Gastrocnemius medialis (tissue), 4 donors: Measurements from ENCODE around the gene KRTAP5-2. TPM values are rescaled to one million over a fixed set of nuclear protein-coding genes. Genes with fewer than 3 reads are reported as not detected.
"Not testable (repeated sequence)": the region's sequence is repeated elsewhere in the genome, so short reads cannot be mapped to it uniquely, and the experiment has no call there.

Experiments used
- ATAC-seq, 2 donors: fragments of 150-250 bp; one replicate each; pipeline ENCODE4 v1.9.1; 2016
- DNase-seq, 2 donors: peaks; one replicate each; pipeline ENCODE4 v3.0.0-alpha.2; 2019
- H3K27ac ChIP-seq, 4 donors: fragments of 200-600 bp; sonication (generic); 1 replicate in 1 of 4; 2 replicates in 3 of 4; pipeline ENCODE4 v1.5.1; 2016 to 2018; ENCODE audit warnings: mild to moderate bottlenecking in 2 of 4, moderate library complexity in 1 of 4
- H3K27me3 ChIP-seq, 3 donors: fragments of 200-600 bp; sonication (generic) in 2 of 3; 1 replicate in 1 of 3; 2 replicates in 2 of 3; pipeline versions ENCODE4 v1.5.1 to v1.6.0; 2016 to 2019; ENCODE audit warnings: mild to moderate bottlenecking in 1 of 3, moderate library complexity in 1 of 3
- H3K36me3 ChIP-seq, 2 donors: fragments of 200-600 bp; sonication (generic) in 1 of 2; one replicate each; pipeline ENCODE4 v1.5.1; 2017 to 2018
- H3K4me1 ChIP-seq, 2 donors: fragments of 200-600 bp; sonication (generic) in 1 of 2; one replicate each; pipeline ENCODE4 v1.5.1; 2016 to 2017; ENCODE audit warnings: mild to moderate bottlenecking in 2 of 2
- H3K4me3 ChIP-seq, 4 donors: fragments of 200-600 bp; sonication (generic) in 3 of 4; 1 replicate in 1 of 4; 2 replicates in 3 of 4; pipeline ENCODE4 v1.5.1; 2016 to 2019; ENCODE audit warnings: mild to moderate bottlenecking in 2 of 4
- H3K9me3 ChIP-seq, 3 donors: fragments of 200-600 bp; sonication (generic) in 2 of 3; 1 replicate in 1 of 3; 2 replicates in 2 of 3; pipeline ENCODE4 v1.5.1; 2016 to 2019
- CTCF ChIP-seq, 5 experiments: fragments of 450-650 bp in 3 of 5; fragments of 200-600 bp in 2 of 5; sonication (generic) in 2 of 5; IDR thresholded peaks in 4 of 5; conservative IDR thresholded peaks in 1 of 5; 1 replicate in 4 of 5; 2 replicates in 1 of 5; pipeline ENCODE4 v1.5.1; 2016 to 2019; ENCODE audit warnings: antibody characterized with exemption in 5 of 5, mild to moderate bottlenecking in 3 of 5, moderate library complexity in 3 of 5
- POLR2A ChIP-seq, 2 donors: fragments of 450-650 bp; IDR thresholded peaks; one replicate each; pipeline ENCODE4 v1.6.1; 2017; ENCODE audit warnings: antibody characterized with exemption in 2 of 2, mild to moderate bottlenecking in 2 of 2, moderate library complexity in 2 of 2
- in situ Hi-C, 4 donors: fragments of 200-750 bp; cut with MboI; loops; one replicate each; pipeline versions ENCODE4 v1.15.0 to v1.8.0; 2017; ENCODE audit warnings: low sequenced_read_pairs in 4 of 4
- intact Hi-C: fragments of 100-400 bp; cut with DNase I; formaldehyde crosslinking; loops from one replicate; pipeline ENCODE4 v1.15.1; 2023; ENCODE audit warnings: low total_unique reads
- total RNA-seq, 4 donors: library from RNA; depleted of rRNA; stranded (reverse); fragments of >200 nt; gene quantifications; one replicate each; pipeline versions ENCODE4 v1.1.0 to v1.2.3, GENCODE V29; 2016

The KRTAP5-2 gene
- total RNA-seq, 4 donors from 2014 or later, result not detected

DNA sequence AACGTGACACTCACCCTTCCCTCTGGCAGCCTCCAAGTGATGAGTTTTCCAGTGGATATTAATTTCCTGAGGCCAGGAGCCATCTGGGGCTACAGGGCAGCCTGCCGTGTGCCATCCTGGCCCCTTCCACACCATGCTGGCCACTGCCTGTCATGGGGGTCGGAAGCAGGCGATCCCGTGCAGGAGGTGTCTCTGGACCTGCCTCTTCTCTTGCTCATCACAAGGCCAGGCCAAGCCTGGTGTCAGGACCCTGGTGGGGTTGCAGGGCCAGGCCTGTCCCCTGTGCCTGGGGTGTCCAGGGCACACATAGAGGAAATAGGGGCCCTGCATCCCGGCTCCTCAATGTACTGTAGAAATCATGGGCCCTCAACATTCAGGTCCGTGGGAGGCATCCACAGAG, 6.6 kb upstream of the KRTAP5-2 start:
- peaks cover 0 to 6% (median 6%) of the 10 kb centered on the region in 3 donors for H3K27me3 ChIP-seq
- H3K9me3 ChIP-seq, result no peaks in the 10 kb centered on the region
- intact Hi-C loops (no loop called here), in situ Hi-C loops (no loop called here)
- no peak overlapping the region for H3K4me3 ChIP-seq
- DNase-seq (no peak), ATAC-seq (no peak)
- H3K27ac ChIP-seq, result no peak overlapping the region
- H3K4me1 ChIP-seq, result peaks cover 0 to 2% of the 10 kb centered on the region in 2 donors
- H3K36me3 ChIP-seq, result no peaks in the 10 kb centered on the region
- TF ChIP-seq POLR2A (IDR thresholded peaks at IDR 0.05) (no peak), CTCF (IDR thresholded peaks at IDR 0.05 in 4 of 5, conservative IDR thresholded peaks at IDR 0.05 in 1 of 5) (no peak)

DNA sequence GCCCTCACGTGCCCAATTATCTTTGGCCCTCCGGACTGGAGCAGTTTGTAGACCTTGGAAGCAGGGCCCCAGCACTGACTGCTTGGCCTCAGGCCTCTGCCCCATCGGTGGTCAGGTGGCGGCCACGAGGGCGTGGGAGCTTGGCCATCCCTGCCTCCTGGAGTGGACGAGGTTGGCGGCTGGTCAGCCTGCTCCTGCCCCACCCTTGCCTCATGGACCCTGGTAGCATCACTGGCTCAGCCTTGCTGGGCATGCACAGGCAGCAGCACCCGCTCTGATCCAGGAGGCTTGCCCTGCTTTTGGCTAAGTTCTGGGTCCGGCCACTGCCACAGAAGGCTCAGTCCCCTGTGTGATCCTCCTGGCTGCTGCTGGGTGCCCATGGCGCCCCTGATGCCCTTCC, 6.1 kb upstream of the KRTAP5-2 start:
- no peak overlapping the region for H3K4me3 ChIP-seq
- ATAC-seq (no peak), DNase-seq (no peak)
- H3K27ac ChIP-seq, result no peak overlapping the region
- in situ Hi-C loops (no loop called here), intact Hi-C loops (no loop called here)
- TF ChIP-seq CTCF (IDR thresholded peaks at IDR 0.05 in 4 of 5, conservative IDR thresholded peaks at IDR 0.05 in 1 of 5) (no peak), POLR2A (IDR thresholded peaks at IDR 0.05) (no peak)
- peaks cover 0 to 6% (median 6%) of the 10 kb centered on the region in 3 donors for H3K27me3 ChIP-seq
- no peaks in the 10 kb centered on the region for H3K36me3 ChIP-seq
- peaks cover 0 to 2% of the 10 kb centered on the region in 2 donors for H3K4me1 ChIP-seq
- no peaks in the 10 kb centered on the region for H3K9me3 ChIP-seq

DNA sequence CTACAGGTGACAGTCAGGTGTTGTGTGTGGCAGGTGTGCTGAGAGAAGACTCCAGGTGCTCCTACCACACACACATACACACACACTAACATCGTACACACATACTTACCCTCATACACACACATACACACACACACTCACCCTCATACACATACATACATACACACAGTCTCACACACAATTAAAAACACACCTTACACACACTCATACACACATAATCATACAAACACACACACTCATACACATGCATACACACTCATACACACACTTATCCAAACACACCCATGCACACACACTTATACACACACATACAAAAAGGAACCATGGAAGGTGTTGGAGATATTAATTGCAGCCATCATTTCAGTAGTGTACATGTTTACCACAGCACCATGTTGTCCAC, 5.5 kb upstream of the KRTAP5-2 start:
- TF ChIP-seq CTCF (IDR thresholded peaks at IDR 0.05 in 4 of 5, conservative IDR thresholded peaks at IDR 0.05 in 1 of 5) (no peak), POLR2A (IDR thresholded peaks at IDR 0.05) (no peak)
- ATAC-seq, result no peak
- Histone ChIP-seq H3K9me3 (no peaks in the 10 kb centered on the region), H3K4me1 (peaks cover 0 to 2% of the 10 kb centered on the region in 2 donors), H3K36me3 (no peaks in the 10 kb centered on the region), H3K27me3 (peaks cover 0 to 6% (median 6%) of the 10 kb centered on the region in 3 donors), H3K4me3 (no peak overlapping the region), H3K27ac (no peak overlapping the region)
- intact Hi-C loops, result no loop called here
- DNase-seq, result no peak
- in situ Hi-C loops, result no loop called here

DNA sequence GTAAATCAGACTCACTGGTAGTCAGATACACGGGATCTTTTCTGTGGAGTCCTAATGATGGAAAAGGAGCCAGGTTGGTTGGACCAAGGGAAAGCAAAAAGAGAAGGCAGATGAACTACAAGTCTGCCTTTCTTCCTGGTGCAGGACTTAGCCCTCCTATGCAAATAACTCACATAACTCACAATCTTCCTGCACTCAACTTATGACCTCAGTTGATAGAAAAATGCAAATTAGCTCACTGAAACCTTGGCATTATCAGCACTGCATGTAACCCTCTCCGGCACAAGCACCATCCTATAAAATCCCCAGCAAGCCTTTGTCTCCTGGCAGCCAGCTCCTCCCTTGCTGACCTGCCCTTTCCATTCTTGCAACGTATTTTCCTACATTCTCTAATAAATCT, 3.6 kb upstream of the KRTAP5-2 start:
- DNase-seq, in situ Hi-C loops, H3K36me3 ChIP-seq, intact Hi-C loops, H3K9me3 ChIP-seq, H3K4me1 ChIP-seq, H3K27me3 ChIP-seq, H3K27ac ChIP-seq, ATAC-seq, H3K4me3 ChIP-seq: not testable (repeated sequence)

GRCh38 chr11:1600626-1601025, 2.5 kb upstream of the KRTAP5-2 start:
- Histone ChIP-seq H3K27ac (no peak overlapping the region), H3K36me3 (no peaks in the 10 kb centered on the region), H3K9me3 (no peaks in the 10 kb centered on the region), H3K4me3 (no peak overlapping the region), H3K4me1 (no peaks in the 10 kb centered on the region), H3K27me3 (peaks cover 0 to 6% (median 3%) of the 10 kb centered on the region in 3 donors)
- in situ Hi-C loops (no loop called here), intact Hi-C loops (no loop called here)
- ATAC-seq, result no peak
- TF ChIP-seq CTCF (IDR thresholded peaks at IDR 0.05 in 4 of 5, conservative IDR thresholded peaks at IDR 0.05 in 1 of 5) (no peak), POLR2A (IDR thresholded peaks at IDR 0.05) (no peak)
- no peak for DNase-seq
